ENCODE results near the gene MUC5B.

The MUC5B gene

GRCh38 chr11:1219834-1220815 lies 2.7 kb upstream of the MUC5B start:
- no peak for DNase-seq

- DNase-seq = no peak
Measured at GRCh38 chr11:1220941-1221721, 1.7 kb upstream of the MUC5B start.

GRCh38 chr11:1221848-1222311 lies 986 bp upstream of the MUC5B start:
- DNase-seq = no peak

GRCh38 chr11:1223346-1224110 lies 662 bp downstream of the MUC5B start:
- no peak for DNase-seq

- no peak for DNase-seq
Measured at GRCh38 chr11:1224111-1224490, 1.2 kb downstream of the MUC5B start.

- no peak for DNase-seq
Measured at GRCh38 chr11:1224491-1225385, 1.9 kb downstream of the MUC5B start.

GRCh38 chr11:1225386-1226225 lies 2.7 kb downstream of the MUC5B start:
- no peak for DNase-seq

GRCh38 chr11:1226226-1226985 lies 3.5 kb downstream of the MUC5B start:
- no peak for DNase-seq

- no peak for DNase-seq
Measured at GRCh38 chr11:1226986-1227550, 4.2 kb downstream of the MUC5B start.

- no peak for DNase-seq
Measured at GRCh38 chr11:1227551-1228100, 4.8 kb downstream of the MUC5B start.

- no peak for DNase-seq
Measured at GRCh38 chr11:1228101-1228821, 5.4 kb downstream of the MUC5B start.

- no peak for DNase-seq
Measured at GRCh38 chr11:1228921-1229451, 6.1 kb downstream of the MUC5B start.

- DNase-seq = no peak
Measured at GRCh38 chr11:1229471-1230120, 6.7 kb downstream of the MUC5B start.

GRCh38 chr11:1230121-1230455 lies 7.2 kb downstream of the MUC5B start:
- DNase-seq = no peak

GRCh38 chr11:1230456-1231395 lies 7.9 kb downstream of the MUC5B start:
- no peak for DNase-seq
